ENCODE data around the gene CNTN2. TPM values are rescaled to one million over a fixed set of nuclear protein-coding genes. Genes with fewer than 3 reads are reported as not detected.
A peak's percentile ranks its signal among the peaks of the same experiment; 100 is the strongest.

Gene CNTN2
- total and polyA plus RNA-seq, 4 donors: 0.01 to 0.48 (median 0.07) TPM

- Histone ChIP-seq H3K9ac (ENCODE audit: insufficient read depth in 1 of 2, low read length in 2 of 2) (no peak overlapping the region), H3K4me1 (ENCODE audit: control insufficient read depth in 5 of 5, insufficient read depth in 5 of 5, low read length in 5 of 5) (peaks cover 0 to 23% (median 13%) of the 10 kb centered on the region in 5 donors), H3K27ac (ENCODE audit: low read depth in 1 of 2, low read length in 1 of 2) (no peak overlapping the region), H3K4me3 (no peak overlapping the region), H3K36me3 (ENCODE audit: control insufficient read depth in 4 of 4, insufficient read depth in 4 of 4, low read length in 4 of 4) (peaks cover 4 to 9% (median 5%) of the 10 kb centered on the region in 4 donors), H3K27me3 (ENCODE audit: control insufficient read depth in 3 of 3, insufficient read depth in 3 of 3, low read length in 2 of 3) (no peaks in the 10 kb centered on the region), H3K9me3 (ENCODE audit: control insufficient read depth in 4 of 4, insufficient read depth in 3 of 4, low read length in 3 of 4) (no peaks in the 10 kb centered on the region)
- DNase-seq: no peak
- WGBS, 2 donors: 42 to 65% methylated on average over 2 of the region's 2 CpGs
- no peak for ATAC-seq (ENCODE audit: insufficient read depth, low FRiP score)
- no peak for TF ChIP-seq CTCF (IDR thresholded peaks at IDR 0.05; ENCODE audit: control extremely low read depth, extremely low read depth)
Observed at GRCh38 chr1:205118752-205119151, 75.7 kb downstream of the CNTN2 start.

- DNase-seq: peak; percentile 97 to 99 (median 98)
- H3K36me3 ChIP-seq (ENCODE audit: control insufficient read depth in 4 of 4, insufficient read depth in 4 of 4, low read length in 4 of 4): peaks cover 0 to 5% (median 3%) of the 10 kb centered on the region in 4 donors
- H3K4me3 ChIP-seq: peak within 1 kb of the TSS; percentile 85
- peak; percentile 98 for ATAC-seq (ENCODE audit: insufficient read depth, low FRiP score)
- peak within 1 kb of the TSS; percentile 87 to 95 for H3K9ac ChIP-seq (ENCODE audit: insufficient read depth in 1 of 2, low read length in 2 of 2)
- H3K4me1 ChIP-seq (ENCODE audit: control insufficient read depth in 5 of 5, insufficient read depth in 5 of 5, low read length in 5 of 5): peaks cover 0 to 23% (median 13%) of the 10 kb centered on the region in 5 donors
- 0 to 1% methylated on average over 46 of the region's 46 CpGs for WGBS, 2 donors
- H3K9me3 ChIP-seq (ENCODE audit: control insufficient read depth in 4 of 4, insufficient read depth in 3 of 4, low read length in 3 of 4): no peaks in the 10 kb centered on the region
- no peaks in the 10 kb centered on the region for H3K27me3 ChIP-seq (ENCODE audit: control insufficient read depth in 3 of 3, insufficient read depth in 3 of 3, low read length in 2 of 3)
- TF ChIP-seq CTCF (IDR thresholded peaks at IDR 0.05; ENCODE audit: control extremely low read depth, extremely low read depth): peak; percentile 81
- peak within 1 kb of the TSS; percentile 90 to 92 for H3K27ac ChIP-seq (ENCODE audit: low read depth in 1 of 2, low read length in 1 of 2)
Observed at GRCh38 chr1:205121660-205122488, 78.9 kb downstream of the CNTN2 start, which contains the start of gene RBBP5. Gene RBBP5 (minus strand): TSS chr1:205121978. CDS start chr1:205121873, 105 bp downstream.

GRCh38 chr1:205122489-205122882 lies 79.5 kb downstream of the CNTN2 start:
- ATAC-seq (ENCODE audit: insufficient read depth, low FRiP score) (no peak), DNase-seq (no peak)
- TF ChIP-seq CTCF (IDR thresholded peaks at IDR 0.05; ENCODE audit: control extremely low read depth, extremely low read depth): no peak
- Histone ChIP-seq H3K4me1 (ENCODE audit: control insufficient read depth in 5 of 5, insufficient read depth in 5 of 5, low read length in 5 of 5) (peaks cover 0 to 23% (median 13%) of the 10 kb centered on the region in 5 donors), H3K27me3 (ENCODE audit: control insufficient read depth in 3 of 3, insufficient read depth in 3 of 3, low read length in 2 of 3) (no peaks in the 10 kb centered on the region), H3K36me3 (ENCODE audit: control insufficient read depth in 4 of 4, insufficient read depth in 4 of 4, low read length in 4 of 4) (peaks cover 0 to 5% (median 1%) of the 10 kb centered on the region in 4 donors), H3K4me3 (no peak overlapping the region), H3K27ac (ENCODE audit: low read depth in 1 of 2, low read length in 1 of 2) (peak overlapping the region; percentile 90 to 92), H3K9me3 (ENCODE audit: control insufficient read depth in 4 of 4, insufficient read depth in 3 of 4, low read length in 3 of 4) (no peaks in the 10 kb centered on the region), H3K9ac (ENCODE audit: insufficient read depth in 1 of 2, low read length in 2 of 2) (peak overlapping the region; percentile 87 to 95)
- WGBS, 2 donors: 5 to 22% methylated on average over 9 of the region's 9 CpGs

All from lung (tissue), 12 donors.